ENCODE data around the gene DACH2. TPM values are rescaled to one million over a fixed set of nuclear protein-coding genes. Genes with fewer than 3 reads are reported as not detected.

The DACH2 gene
- total RNA-seq, 1 donor from 2014 or later: 0.26 TPM

GRCh38 chrX:86295293-86295692, 147.0 kb downstream of the DACH2 start:
- no peak for TF ChIP-seq CTCF (IDR thresholded peaks at IDR 0.05; ENCODE audit: insufficient read depth, low read length, severe bottlenecking)
- H3K36me3 ChIP-seq (ENCODE audit: control insufficient read depth, insufficient read depth, low read length): no peaks in the 10 kb centered on the region
- H3K27me3 ChIP-seq (ENCODE audit: control insufficient read depth, insufficient read depth, low read length): no peaks in the 10 kb centered on the region
- no peak for DNase-seq (ENCODE audit: low read depth)
- FAIRE-seq: no peak
- H3K4me3 ChIP-seq (ENCODE audit: low read depth, low read length): no peak overlapping the region

GRCh38 chrX:86322913-86323312, 174.7 kb downstream of the DACH2 start:
- FAIRE-seq: no peak
- Histone ChIP-seq H3K36me3 (ENCODE audit: control insufficient read depth, insufficient read depth, low read length) (no peaks in the 10 kb centered on the region), H3K4me3 (ENCODE audit: low read depth, low read length) (no peak overlapping the region), H3K27me3 (ENCODE audit: control insufficient read depth, insufficient read depth, low read length) (no peaks in the 10 kb centered on the region)
- DNase-seq (ENCODE audit: low read depth): no peak
- no peak for TF ChIP-seq CTCF (IDR thresholded peaks at IDR 0.05; ENCODE audit: insufficient read depth, low read length, severe bottlenecking)

GRCh38 chrX:86329174-86329573, 180.9 kb downstream of the DACH2 start:
- no peaks in the 10 kb centered on the region for H3K27me3 ChIP-seq (ENCODE audit: control insufficient read depth, insufficient read depth, low read length)
- H3K36me3 ChIP-seq (ENCODE audit: control insufficient read depth, insufficient read depth, low read length): no peaks in the 10 kb centered on the region
- FAIRE-seq (no peak), DNase-seq (ENCODE audit: low read depth) (no peak)
- no peak for TF ChIP-seq CTCF (IDR thresholded peaks at IDR 0.05; ENCODE audit: insufficient read depth, low read length, severe bottlenecking)
- H3K4me3 ChIP-seq (ENCODE audit: low read depth, low read length): no peak overlapping the region

GRCh38 chrX:86348669-86349068, 200.4 kb downstream of the DACH2 start:
- no peak overlapping the region for H3K4me3 ChIP-seq (ENCODE audit: low read depth, low read length)
- no peak for TF ChIP-seq CTCF (IDR thresholded peaks at IDR 0.05; ENCODE audit: insufficient read depth, low read length, severe bottlenecking)
- FAIRE-seq: no peak
- no peaks in the 10 kb centered on the region for H3K36me3 ChIP-seq (ENCODE audit: control insufficient read depth, insufficient read depth, low read length)
- no peaks in the 10 kb centered on the region for H3K27me3 ChIP-seq (ENCODE audit: control insufficient read depth, insufficient read depth, low read length)
- no peak for DNase-seq (ENCODE audit: low read depth)

- DNase-seq (ENCODE audit: low read depth) (no peak), FAIRE-seq (no peak)
- Histone ChIP-seq H3K36me3 (ENCODE audit: control insufficient read depth, insufficient read depth, low read length) (no peaks in the 10 kb centered on the region), H3K27me3 (ENCODE audit: control insufficient read depth, insufficient read depth, low read length) (no peaks in the 10 kb centered on the region), H3K4me3 (ENCODE audit: low read depth, low read length) (no peak overlapping the region)
- TF ChIP-seq CTCF (IDR thresholded peaks at IDR 0.05; ENCODE audit: insufficient read depth, low read length, severe bottlenecking): no peak
Measured at GRCh38 chrX:86349115-86349514, 200.9 kb downstream of the DACH2 start.

- DNase-seq (ENCODE audit: low read depth): no peak
- TF ChIP-seq CTCF (IDR thresholded peaks at IDR 0.05; ENCODE audit: insufficient read depth, low read length, severe bottlenecking): no peak
- Histone ChIP-seq H3K4me3 (ENCODE audit: low read depth, low read length) (no peak overlapping the region), H3K27me3 (ENCODE audit: control insufficient read depth, insufficient read depth, low read length) (no peaks in the 10 kb centered on the region), H3K36me3 (ENCODE audit: control insufficient read depth, insufficient read depth, low read length) (no peaks in the 10 kb centered on the region)
- no peak for FAIRE-seq
Measured at GRCh38 chrX:86369847-86370630, 221.8 kb downstream of the DACH2 start.
